HG03342 (cell line): ENCODE results near the gene TEX29.

Experiments
- ATAC-seq: cut with Tn5 transposase; IDR thresholded peaks from one replicate; pipeline ENCODE4 v1.9.1; 2021; ENCODE audit warnings: mild to moderate bottlenecking, moderate library complexity; ENCODE audit not compliant: unreplicated experiment

Gene TEX29

DNA sequence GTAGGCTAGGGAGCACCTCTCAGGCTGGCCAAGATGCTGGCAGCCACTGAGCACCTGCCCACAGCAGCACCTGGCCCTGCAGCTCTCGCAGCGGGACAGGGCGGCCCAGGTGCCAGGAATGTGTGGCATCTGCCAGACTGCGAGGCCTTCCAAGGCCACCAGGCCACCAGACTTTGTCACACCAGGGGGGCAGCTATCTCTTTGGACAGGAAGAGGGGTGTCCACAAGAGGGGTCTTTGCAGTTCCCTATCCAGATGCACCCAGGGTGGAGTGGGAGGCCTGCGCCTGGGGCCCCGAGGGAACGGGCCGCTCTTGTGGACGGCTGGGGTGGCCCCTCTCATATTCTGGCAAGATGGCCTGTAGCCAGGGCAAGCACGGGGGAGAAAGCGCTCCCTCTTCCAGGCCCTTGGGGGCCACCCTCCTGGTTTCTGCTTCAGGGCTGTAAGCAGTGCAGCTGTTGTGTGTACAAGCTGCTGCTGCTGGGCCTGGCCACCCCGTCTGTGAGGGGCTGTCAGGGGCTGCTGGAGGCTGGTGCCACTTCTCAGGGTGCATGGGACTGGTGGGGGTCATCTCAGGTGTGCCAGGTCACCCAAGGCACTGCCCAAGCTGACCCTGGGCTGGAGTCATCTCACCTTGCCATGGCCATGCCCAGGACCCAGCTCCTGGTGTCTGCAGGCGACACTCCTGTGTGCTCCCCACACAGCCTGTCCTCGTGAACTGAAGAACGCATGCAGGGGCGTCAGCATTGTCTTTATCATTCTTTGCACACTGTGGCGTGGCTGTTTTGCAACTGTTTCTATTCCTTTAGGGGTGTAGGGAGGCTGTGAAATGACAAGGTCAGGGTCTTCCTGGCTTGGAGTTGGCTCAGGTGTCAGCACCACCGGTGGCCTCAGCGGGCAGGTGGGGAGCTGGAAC is 1.8 kb downstream of the TEX29 start:
- no peak for ATAC-seq

GRCh38 chr13:111322916-111323331 is 2.5 kb downstream of the TEX29 start:
- ATAC-seq: no peak

- no peak for ATAC-seq
These were observed 3.1 kb downstream of the TEX29 start for GRCh38 chr13:111323549-111323948.

- ATAC-seq: no peak
These were observed 3.7 kb downstream of the TEX29 start for GRCh38 chr13:111323950-111324651.

GRCh38 chr13:111324736-111325135 is 4.3 kb downstream of the TEX29 start:
- ATAC-seq: no peak

- ATAC-seq: no peak
These were observed 4.9 kb downstream of the TEX29 start for GRCh38 chr13:111325146-111325890.

GRCh38 chr13:111325941-111326620 is 5.6 kb downstream of the TEX29 start:
- ATAC-seq: no peak

GRCh38 chr13:111326621-111326965 is 6.2 kb downstream of the TEX29 start:
- ATAC-seq: no peak

- ATAC-seq: no peak
These were observed 6.7 kb downstream of the TEX29 start for GRCh38 chr13:111326981-111327642.

DNA sequence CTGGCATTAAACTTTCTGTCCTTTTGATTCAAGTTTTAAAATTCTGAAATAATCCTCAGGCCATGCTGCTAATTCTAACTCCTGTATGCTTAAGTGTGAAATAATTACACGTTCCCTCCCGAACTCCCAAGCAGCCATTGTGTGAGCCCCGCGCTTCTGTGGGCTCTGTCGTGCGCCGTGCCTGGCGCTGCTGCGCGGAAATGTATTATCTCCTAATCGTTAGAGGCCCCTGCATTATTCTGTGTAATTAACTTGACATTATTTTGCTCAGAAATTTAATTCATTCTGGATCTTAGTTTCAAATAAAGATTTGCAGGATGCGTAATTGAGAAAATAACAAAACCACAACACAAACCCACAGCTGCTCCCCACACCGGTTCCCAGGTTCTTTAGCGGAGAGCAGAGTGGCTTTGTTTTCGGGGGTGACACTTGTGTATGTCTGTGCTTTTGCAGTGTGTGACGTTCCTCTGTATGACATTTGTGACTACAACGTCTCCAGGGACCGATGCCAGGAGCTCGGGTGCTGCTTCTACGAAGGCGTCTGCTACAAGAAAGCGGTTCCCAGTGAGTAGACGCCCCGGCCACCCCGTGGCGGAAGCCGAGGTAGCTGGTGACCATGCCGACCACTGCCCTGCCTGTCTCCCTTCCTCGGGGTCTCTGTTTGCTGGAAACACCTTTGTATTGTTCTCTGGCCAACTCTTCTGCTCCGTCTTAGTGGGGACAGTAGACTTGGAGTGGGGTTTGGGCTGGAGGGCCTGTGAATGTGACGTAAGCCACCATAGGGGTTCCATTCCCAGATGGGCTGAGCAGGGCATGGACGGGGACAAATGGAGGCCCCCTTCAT is 7.5 kb downstream of the TEX29 start:
- ATAC-seq: no peak

DNA sequence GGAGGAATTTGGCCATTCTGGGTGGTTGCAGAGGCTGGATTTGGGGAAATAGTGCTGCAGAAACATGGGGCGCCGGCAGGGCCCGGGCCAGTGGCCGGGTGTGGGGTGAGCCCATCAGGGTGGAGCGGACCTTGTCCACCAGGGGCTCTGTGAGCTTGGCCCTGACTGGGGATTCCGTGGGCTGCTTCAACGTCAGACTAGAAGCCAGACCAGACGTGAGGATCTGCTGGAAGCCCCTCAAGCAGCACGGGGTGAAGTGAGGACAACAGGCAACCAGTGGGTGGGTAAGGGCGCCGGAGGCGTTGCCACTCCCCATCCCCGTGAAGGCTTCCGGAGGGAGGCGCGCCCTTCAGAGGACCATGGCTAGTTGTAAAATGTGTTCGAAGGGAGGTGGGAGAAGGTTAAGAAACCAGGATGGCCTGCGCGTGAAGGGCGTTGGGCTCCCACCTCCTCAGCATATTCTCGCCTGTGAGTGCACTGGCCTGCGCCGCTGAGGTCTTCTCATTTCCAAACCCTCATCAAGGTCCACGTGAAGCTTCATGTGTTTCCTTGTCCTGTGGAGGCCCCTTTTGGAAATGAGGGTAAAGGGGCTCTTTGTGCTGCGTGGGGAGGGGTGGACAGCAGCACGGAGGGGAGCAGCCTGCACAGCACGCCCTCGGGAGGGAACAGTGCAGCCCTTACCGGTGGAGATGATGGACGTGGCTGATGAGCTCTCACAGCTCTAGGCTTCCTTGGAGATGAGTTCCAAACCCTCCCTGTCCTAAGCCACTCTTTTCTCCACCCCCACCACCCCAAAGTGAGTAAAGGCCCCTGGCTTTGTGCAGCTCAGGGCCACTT is 8.3 kb downstream of the TEX29 start:
- no peak for ATAC-seq

DNA sequence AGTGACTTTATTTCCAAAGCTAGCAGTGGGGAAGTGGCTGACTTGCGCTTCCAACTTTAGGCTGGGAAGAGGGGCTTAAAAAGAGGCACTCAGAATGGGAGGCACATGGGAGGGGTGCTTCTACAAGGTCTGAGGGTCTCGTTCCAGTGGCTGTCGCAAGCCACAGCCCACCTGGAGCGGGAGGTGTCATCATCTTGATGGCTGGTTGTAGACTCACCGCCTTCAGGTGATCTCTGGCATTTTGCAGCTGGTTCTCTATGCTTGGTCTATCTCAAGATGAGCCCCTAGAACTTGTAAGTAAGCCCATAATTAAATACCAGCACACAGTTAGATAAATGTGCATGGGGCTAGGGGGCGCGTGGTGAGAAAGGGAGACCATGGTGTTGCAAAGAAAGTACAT is 9.2 kb downstream of the TEX29 start:
- ATAC-seq: no peak

DNA sequence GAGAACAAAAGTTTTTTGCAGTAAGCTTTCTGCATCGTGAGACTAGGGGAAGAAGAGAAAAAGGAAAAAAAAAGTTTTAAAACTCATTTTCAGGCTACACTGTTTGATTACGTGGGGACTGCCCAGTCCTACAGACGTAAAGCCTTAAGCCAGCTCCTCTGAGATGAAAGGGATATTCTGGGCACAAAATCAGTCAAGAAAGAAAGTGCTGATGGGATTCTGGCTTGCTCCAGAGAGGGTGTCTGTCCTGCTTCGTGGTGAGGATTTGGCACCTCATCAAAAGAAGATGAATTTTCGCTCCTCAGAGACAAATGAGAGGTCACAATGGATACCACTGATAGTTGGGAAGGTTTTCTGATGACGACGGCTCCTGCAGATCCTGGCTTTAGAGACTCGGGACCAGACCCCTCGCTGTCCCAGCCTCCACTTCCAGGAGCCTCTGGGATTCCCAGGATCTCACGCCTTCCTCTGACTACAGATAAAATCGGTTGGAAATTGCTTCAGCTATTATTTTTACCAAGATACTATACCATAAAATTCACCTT is 9.7 kb downstream of the TEX29 start:
- no peak for ATAC-seq

DNA sequence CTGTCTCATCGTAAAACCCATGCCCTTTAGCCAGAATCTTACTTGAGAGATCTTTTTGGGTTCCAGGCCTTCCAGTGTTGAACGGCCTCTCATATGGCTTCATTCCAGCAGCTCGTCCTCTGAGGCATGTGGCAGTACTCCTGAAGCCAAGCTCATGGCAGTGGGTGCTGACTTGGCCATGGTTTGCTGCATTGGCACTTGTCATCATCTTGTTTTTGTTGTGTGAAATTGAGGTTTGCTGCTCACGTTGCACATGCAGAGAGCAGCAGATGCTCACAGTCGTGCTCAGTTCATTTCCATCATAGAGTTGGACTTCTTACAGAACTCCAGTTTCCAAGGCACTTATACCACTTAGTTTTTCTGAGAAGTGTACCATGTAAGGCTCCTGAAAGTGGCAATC is 14.9 kb downstream of the TEX29 start:
- ATAC-seq: no peak

- no peak for ATAC-seq
These were observed 16.2 kb downstream of the TEX29 start for GRCh38 chr13:111336666-111337065.

DNA sequence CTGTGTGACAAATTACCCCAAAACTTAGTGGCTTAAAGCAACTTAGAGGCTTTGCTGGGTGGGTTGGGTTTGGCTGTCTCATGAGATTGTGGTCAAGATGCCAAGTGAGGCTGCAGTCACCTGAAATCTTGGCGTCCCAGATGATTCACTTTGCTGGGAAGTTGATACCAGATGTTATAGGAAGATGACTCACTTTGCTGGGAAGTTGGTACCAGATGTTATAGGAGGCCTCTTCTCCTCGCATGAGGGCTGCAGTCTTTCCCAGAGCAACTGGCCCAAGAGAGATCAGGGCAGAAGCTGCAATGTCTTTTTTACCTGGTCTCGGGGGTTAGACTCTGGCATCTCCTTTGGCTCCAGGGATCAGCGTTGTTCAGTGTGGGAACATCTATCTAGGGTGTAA is 16.8 kb downstream of the TEX29 start:
- ATAC-seq: no peak

GRCh38 chr13:111337741-111338140 is 17.3 kb downstream of the TEX29 start:
- no peak for ATAC-seq

DNA sequence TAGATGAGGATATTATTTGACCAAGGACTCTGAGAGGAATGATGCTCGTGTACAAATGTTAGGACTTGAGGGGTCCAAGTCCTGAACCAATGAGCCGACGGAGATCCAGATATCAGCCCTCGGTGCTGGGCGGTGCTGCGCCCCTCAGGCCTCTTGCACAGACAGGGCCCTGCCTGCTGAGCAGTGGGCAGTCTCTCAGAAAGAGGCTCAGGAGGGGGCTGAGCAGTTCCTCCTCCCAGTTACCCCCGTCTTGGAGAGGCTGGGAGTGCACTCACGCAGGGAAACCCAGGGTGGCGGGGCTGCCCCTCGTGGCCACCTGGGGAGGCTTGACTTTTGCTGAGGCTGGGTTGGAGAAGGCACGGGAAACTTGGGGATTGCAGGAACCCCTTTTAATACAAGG is 18.4 kb downstream of the TEX29 start:
- ATAC-seq: no peak
